Fibroblast of the aortic adventitia (primary cell): ENCODE results near the gene RNF126. TPM values are rescaled to one million over a fixed set of nuclear protein-coding genes. Genes with fewer than 3 reads are reported as not detected.

Experiments used
- DNase-seq: peaks from one replicate; pipeline ENCODE4 v3.0.0-alpha.2; 2010; ENCODE audit warnings: low read depth
- H3K4me3 ChIP-seq: 2 replicates; pipeline ENCODE4 v1.5.1; 2011; ENCODE audit warnings: low read depth, mild to moderate bottlenecking, control low read depth, low read length, moderate library complexity
- total RNA-seq: library from RNA; depleted of rRNA; stranded (reverse); fragments of >200 nt; gene quantifications from 2 replicates; pipeline ENCODE4 v1.2.3, GENCODE V29; 2012; ENCODE audit warnings: low replicate concordance
- TF ChIP-seq, protein P1 (sequence below): IDR thresholded peaks from 2 replicates; pipeline ENCODE4 v1.5.1; 2011; ENCODE audit warnings: mild to moderate bottlenecking, low read length, control low read depth, inconsistent platforms; ENCODE audit not compliant: insufficient read depth

The RNF126 gene
- total RNA-seq, 1 donor, result 28.9 TPM

DNA sequence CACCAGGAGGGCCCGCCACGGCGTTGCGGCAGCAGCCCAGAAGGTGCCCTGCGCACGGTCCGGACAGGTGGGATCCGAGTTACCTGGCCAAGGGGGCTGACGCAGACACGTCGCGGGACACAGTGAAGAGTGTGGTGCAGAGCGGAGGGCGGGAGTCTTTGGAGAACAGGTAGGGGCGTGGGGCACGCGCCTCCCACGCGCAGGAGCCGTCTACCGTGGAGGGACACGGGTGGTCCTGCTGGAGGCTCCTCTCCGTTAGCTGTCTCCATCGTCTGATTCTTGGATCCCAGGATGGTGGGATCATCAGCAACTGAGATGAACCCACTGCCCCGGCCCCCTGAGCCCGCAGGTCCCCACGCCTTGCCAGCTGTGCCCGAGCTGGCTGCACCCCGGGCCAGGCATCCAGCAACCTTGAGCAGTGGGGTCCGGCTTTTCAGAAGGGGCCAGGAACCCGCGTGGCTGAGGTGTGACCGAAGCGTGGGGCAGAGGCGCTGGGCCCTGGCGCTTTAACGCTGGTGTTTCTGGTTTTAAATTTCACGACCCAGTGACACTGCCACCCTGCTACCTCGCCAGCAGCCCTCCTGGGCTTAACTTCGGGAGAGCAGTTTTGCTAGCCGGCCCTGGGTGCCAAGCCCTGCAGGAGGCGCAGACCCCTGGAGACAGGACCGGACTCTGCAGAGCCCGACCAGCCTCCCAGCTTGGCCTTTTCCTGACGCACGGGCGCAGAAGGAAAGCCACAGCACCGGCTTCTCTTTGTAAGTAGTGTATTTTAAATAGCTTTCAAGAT, 16.0 kb downstream of the RNF126 start:
- TF ChIP-seq, protein P1, sequence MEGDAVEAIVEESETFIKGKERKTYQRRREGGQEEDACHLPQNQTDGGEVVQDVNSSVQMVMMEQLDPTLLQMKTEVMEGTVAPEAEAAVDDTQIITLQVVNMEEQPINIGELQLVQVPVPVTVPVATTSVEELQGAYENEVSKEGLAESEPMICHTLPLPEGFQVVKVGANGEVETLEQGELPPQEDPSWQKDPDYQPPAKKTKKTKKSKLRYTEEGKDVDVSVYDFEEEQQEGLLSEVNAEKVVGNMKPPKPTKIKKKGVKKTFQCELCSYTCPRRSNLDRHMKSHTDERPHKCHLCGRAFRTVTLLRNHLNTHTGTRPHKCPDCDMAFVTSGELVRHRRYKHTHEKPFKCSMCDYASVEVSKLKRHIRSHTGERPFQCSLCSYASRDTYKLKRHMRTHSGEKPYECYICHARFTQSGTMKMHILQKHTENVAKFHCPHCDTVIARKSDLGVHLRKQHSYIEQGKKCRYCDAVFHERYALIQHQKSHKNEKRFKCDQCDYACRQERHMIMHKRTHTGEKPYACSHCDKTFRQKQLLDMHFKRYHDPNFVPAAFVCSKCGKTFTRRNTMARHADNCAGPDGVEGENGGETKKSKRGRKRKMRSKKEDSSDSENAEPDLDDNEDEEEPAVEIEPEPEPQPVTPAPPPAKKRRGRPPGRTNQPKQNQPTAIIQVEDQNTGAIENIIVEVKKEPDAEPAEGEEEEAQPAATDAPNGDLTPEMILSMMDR, result no peak
- no peak for DNase-seq
- H3K4me3 ChIP-seq, result no peak overlapping the region

DNA sequence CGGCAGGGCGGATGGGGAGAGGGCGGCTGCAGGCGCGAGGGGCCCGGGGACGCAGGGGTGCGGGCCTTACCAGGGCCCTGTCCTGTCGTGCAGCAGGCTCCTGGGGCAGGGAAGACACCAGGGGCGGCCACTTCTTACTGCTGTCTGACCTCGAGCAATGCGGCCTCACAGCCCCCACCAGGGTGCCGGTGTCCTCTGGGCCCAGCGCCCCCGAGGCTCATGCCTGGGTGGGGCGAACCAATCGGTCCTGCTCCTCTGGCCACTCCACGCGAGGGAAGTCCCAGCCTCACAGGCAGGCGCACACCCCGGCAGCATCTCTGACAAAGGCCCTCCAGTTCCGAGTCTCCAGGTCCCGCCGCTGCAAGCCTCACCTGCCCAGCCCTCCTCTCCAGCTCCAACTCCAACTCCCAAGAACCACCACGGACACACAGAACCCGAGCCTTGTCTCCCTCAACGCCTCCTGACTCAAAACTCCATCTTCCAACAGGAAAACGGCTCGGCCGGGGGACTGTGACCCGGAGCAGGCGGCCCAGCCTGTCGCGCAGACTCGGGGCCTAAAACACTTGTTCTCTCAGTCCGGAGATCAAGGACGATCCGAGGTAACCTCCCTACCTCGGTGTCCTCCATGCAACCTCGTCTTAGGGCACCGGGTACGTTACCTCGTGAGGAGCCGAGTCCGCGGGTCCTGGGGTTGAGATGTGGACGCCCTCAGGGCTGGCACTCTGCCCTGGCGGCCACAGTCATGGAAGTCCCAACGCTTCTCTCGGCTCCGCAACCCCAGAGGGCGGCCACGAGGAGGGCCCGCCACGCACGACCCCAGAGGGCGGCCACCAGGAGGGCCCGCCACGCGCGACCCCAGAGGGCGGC, 16.9 kb downstream of the RNF126 start:
- DNase-seq, result no peak
- TF ChIP-seq, protein P1, result no peak
- no peak overlapping the region for H3K4me3 ChIP-seq

DNA sequence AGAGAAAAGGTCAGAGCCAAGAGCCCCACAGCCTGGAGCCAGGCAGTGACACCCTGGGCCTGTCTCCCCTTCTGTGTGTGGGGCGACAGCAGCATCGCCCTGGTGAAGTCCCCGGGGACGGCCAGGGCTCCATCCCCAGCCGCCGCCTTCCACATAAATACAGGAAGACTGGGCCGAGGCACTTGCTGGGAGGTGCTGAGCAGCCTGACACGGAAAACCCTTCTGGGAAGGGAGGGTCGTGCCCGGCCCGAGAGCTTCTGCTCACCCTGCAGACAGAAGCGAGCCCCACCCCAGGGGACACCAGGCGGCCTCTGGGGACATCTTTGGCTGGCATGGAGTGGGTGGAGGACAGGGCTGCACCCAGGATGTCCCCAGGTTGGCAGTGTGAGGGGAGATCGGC, 18.2 kb downstream of the RNF126 start:
- no peak for DNase-seq
- no peak overlapping the region for H3K4me3 ChIP-seq
- TF ChIP-seq, protein P1, result no peak

DNA sequence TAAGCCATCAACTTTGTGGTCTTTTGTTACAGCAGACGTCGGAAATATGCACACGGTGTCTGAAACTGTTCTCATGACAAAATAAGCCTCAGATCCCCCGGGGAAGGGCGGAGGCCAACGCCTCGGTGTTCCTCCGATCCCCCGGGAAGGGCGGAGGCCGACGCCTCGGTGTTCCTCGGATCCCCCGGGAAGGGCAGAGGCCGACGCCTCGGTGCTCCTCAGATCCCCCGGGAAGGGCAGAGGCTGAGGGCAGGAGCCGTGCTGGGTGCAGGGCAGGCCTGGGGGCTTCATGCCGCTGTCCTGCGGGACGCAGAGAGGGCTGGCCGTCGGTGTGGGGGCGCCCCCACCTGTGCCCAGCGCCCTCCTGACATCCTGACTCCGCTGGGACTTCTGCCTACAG, 18.7 kb downstream of the RNF126 start:
- no peak for DNase-seq
- H3K4me3 ChIP-seq, result no peak overlapping the region
- TF ChIP-seq, protein P1, result no peak

DNA sequence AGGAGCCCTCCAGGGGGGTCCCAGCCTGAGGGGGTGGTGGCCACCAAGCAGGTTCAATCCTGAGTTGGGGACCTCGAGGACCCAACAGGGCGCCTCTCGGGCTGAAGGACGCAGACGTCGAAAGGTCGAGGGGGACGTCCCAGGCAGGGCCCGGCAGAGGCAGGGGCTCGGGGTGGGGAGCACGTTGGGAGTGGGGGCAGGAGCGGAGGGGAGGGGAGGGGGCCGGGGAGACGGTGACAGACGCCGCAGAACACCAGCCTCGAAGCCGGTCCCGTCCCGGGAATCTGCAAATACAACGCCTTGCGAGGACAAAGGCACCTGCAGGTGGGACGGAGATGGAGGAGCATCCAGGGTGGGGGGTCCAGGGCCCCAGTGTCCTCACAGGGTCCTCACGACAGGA, 19.3 kb downstream of the RNF126 start:
- TF ChIP-seq, protein P1, result no peak
- no peak for DNase-seq
- no peak overlapping the region for H3K4me3 ChIP-seq

DNA sequence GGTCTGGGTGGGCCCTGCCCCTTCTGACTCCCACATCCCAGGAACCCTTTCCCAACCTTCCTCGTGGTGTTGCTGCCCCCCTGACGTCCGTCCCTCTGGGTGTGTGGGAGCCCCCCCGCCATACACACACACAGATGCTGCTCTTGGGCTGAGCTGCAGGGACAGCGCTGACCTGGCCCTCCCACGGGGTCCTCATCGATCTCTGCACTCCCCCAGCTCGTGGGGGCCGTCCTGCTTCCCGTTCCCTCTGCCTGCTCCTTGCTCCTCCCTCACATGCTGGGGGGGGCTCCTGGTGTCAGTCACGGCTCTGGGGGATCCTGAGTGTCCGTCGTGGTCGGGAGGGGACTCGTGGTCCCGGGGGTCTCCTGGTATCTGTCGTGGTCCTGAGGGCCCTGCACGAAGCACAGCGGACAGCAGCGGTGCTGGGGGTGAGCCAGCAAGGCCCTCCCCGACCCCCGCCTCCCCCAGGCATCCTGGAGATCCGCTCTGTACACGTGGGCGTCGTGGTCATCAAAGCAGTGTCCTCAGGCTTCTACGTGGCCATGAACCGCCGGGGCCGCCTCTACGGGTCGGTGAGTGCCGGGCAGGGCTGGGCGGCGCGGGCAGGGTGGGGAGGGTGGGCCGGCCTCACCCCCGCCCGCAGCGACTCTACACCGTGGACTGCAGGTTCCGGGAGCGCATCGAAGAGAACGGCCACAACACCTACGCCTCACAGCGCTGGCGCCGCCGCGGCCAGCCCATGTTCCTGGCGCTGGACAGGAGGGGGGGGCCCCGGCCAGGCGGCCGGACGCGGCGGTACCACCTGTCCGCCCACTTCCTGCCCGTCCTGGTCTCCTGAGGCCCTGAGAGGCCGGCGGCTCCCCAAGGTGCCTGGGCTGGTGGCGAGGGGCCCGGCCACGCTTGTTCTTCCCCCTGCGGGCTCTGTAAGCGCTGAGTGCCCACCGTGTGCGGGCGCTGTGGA, 20.0 kb downstream of the RNF126 start:
- no peak for DNase-seq
- TF ChIP-seq, protein P1, result no peak

More for the DNA sequence above, 20.0 kb downstream of the RNF126 start:
- no peak overlapping the region for H3K4me3 ChIP-seq
